Measurements from ENCODE around the gene SPX. TPM values are rescaled to one million over a fixed set of nuclear protein-coding genes. Genes with fewer than 3 reads are reported as not detected.

SPX gene
- total RNA-seq, 1 experiment from 2014 or later = 0.07 TPM

DNA sequence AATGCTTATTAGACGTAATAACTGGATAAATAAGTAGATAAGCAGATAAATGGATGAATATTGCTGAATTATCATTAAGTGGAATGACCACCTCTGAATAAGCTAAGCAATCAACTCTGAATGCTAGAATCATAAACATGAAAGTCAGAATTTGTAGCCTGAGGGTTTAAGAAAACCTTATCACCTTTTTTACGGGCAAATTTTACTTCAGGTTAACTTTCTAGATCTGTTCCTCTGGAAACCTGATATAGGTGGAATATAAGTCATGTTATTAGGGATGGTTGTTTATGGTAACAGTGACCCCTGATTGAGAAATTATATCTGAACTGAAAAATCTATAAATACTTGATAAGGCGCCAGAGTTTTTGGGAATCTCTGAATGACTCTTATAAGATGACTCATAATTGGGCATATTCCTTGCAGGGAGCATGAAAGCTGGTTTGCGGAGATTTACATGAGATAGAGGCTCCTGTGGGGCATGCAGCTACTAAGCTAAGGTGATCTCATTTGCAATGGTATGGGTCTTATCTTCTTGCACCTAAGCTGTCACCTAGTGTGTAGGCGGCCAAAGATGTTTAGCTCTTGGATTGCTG lies 12.1 kb downstream of the SPX start:
- no peak for DNase-seq (ENCODE audit: low spot score)

DNA sequence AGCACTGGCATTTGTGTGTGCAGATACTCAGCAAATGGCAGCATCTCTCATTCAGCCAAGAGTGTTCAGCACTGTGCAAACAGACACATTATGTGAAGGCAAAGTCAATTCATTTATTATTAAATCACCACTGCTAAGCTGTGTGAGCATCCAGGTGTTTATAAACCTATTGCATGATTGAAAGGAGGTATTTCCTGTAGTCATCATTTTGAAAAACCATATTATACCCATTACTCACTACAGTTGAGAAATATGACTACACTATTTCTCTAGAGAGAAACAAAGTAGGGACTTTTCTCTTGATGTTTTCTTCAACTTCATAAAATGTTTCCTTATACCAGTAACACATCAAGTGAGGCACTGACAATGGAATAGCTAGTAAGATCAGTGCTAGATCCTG lies 13.7 kb downstream of the SPX start:
- no peak for DNase-seq (ENCODE audit: low spot score)

DNA sequence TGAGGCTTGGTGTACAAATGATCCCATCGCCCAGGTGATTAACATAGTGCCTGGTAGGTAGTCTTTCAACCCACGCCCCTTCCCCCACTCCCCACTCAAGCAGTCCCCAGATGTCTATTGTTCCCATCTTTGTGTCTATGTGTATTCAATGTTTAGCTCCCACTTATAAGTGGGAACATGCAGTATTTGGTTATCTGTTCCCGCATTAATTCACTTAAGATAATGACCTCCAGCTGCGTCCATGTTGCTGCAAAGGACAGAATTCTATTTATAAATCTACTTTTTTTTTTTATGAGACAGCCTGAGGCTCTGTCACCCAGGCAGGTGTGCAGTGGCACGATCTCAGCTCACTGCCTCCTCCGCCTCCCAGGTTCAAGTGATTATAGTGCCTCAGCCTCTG lies 15.7 kb downstream of the SPX start:
- DNase-seq (ENCODE audit: low spot score) = no peak

DNA sequence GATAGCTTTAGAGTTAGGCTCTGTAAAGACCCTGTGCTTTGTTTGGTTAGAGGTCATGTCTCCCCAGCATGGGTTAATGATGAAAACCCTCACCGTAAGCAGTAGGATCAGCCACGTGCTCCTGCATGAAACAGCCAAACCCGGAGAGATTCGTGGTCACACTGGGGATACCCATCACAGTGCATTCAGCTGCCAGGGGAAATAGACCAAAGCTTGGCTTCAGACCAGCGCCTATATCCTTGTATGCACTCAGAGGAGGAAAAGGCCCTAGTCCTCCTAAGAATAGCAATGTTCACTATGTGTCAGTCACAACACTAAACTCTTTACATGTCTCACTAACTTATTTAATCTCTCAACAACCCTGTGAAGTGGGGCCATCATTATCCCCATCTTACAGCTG lies 16.3 kb downstream of the SPX start:
- no peak for DNase-seq (ENCODE audit: low spot score)

DNA sequence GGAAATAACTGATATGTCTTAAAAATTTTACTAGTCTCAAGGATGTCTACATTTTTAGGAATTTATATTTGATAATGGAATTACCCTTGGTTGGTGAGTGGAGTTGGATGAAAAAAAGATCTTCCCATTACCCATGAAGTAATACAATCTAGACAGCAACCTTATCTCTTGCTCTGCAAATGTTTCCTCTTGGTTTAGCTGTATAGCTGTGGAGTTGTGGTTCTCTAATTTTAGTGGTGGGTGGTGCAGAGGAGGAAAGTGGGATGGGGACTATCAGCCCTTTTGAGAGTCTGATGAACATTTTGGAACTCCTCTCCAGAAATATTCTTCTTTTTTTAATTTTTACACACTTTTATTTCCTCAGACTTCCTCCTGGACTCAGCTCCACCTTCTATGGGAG lies 17.1 kb downstream of the SPX start:
- DNase-seq (ENCODE audit: low spot score) = no peak

DNA sequence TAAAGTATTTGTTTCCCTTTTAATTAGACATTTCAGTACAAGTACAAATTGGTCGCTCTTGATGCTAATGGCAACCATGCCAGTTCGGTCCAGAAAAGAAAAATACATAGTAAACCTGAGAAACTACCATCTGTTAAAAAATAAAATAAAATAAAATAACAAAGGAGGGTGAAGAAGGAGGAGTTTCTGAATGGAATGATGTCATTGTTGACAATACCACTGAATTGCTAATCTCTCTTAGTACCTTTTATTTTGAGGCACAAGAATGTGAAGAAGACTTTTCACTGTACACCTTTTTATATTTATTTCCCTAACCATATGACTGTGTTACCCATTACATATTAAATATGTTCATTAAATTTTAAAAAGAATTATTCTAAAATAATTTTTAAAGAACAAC lies 19.5 kb downstream of the SPX start:
- DNase-seq (ENCODE audit: low spot score) = no peak

DNA sequence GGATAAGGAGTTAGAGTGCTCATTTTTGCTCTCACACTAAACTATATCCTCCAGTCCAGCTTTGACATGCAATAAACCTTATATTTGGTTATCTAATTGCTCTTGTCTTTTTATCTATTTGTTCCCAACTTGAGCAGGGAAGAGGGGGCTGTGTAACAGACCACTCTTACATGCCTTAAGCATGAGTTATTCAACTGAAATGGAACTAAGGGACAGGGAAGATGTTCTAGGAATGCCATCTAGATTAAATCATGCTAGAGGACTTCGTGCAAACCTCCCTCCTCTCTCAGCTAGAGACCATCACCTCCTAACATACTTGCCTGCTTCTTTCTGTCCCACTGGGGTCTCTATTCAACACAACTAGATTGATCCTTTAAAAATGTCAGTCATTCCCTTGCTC lies 20.6 kb downstream of the SPX start:
- DNase-seq (ENCODE audit: low spot score) = no peak

DNA sequence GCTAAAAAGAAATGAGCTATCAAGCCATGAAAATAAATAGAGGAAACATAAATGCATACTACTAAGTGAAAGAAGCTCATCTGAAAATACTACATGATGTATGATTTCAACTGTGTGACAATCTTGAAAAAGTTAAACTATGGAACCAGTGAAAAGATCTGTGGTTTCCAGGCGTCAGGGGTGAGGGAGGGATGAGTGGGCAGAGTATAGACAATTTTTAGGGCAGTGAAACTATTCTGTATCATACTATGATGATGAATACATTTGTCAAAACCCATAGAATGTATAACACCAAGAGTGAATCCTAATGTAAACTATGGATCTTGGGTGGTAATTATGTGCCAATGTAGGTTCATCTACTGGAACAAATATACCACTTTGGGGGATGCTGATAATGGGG lies 21.3 kb downstream of the SPX start:
- DNase-seq (ENCODE audit: low spot score) = no peak

DNA sequence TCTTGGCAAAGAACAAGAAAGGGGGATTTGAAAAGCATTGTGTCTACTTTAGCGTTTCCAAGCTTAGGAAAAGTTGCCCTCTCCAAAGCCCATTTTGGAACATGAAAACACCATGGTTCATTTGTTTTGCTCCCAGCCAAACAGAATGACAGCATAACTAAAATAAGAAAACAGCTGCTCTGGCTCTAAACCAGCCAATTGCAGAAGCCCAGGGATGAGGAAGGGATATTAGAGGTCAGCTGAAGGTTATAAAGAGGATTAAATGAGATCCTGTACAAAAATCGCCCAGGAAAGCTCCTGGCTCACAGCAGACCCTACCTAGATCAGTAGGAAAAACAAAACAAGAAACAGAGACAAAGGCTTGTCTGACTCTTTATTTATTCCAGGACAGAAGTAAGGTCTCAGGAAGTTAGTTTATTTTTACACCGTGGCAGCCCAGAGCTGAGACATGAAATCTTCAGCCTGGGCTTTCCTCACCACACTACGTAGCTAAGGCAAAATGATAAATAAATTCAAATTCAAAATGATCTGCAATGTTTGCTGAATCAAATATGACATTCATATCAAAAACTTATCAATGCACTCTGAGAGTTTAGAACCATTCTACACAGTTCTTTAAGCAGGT lies 25.9 kb downstream of the SPX start:
- no peak for DNase-seq (ENCODE audit: low spot score)

DNA sequence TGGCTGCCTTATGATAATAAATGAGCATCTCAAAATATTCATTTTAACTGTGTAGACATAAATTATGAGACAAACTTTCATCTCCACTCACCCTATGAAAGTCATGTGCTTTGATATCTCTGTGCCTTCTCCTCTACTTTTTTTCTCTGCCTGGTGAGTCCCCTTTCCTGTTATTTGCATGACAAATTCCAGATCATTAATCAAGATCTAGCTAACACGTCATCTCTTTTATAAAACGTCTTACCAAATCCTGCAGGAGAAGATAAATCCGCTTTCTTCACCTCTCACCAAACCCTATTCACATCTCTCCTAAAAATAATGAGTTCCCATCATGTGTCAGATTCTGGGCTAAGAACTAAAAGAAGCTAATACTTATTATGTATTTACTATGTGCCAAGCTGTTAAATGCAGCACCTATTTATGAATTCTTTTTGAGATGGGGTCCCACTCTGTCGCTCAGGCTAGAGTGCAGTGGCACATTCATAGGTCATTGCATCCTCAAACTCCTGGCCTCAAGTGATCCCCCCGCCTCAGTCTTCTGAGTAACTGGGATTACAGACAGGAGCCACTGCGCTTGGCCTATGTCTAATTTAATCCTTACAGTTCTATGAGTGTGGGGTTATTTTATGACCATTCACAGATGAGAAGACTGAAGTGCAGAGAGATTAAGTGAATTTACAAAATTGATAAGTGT lies 26.7 kb downstream of the SPX start:
- no peak for DNase-seq (ENCODE audit: low spot score)

DNA sequence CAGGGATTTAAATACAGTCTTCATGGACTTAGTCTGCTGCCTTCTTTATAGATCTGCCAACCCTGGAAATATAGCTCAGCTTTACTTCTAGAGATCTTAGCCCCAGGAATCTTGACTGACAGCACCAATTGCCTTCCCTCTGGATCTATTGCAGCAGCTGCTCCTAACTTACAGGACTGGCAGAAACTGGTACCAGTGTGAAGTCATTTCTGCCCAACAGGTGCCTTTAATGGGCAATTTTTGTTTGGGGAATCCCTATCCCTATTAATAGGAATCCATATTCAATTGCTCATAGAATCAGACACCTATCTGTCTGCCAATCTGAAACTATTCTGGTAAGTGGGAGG lies 27.2 kb downstream of the SPX start:
- no peak for DNase-seq (ENCODE audit: low spot score)

DNA sequence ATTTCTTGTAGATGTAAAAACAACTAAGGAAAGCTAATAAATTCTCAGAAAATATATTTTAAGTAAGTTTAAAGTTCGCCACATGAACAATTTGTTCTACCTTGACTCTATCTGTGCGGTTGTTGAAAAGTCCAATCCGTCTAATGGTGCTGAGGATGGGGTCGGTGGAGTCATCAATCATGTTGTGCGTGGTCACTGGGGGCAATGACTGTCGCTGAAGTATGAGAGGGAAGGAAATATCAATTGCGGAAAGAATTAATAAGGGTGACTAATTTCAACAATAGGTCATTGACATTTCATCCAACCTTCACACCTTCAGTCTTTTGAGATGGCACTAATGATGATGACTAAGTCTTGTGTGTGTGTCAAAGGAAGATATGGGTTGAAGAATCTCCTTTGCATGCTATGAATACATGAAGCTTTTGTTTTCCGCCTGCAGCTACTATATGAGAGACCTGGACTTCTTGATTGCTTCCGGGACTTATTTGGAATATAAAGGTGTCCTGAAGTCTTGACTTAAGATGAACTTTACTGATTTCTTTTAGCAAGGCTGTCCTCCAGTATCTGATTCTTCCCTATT lies 32.1 kb downstream of the SPX start:
- DNase-seq (ENCODE audit: low spot score) = no peak

DNA sequence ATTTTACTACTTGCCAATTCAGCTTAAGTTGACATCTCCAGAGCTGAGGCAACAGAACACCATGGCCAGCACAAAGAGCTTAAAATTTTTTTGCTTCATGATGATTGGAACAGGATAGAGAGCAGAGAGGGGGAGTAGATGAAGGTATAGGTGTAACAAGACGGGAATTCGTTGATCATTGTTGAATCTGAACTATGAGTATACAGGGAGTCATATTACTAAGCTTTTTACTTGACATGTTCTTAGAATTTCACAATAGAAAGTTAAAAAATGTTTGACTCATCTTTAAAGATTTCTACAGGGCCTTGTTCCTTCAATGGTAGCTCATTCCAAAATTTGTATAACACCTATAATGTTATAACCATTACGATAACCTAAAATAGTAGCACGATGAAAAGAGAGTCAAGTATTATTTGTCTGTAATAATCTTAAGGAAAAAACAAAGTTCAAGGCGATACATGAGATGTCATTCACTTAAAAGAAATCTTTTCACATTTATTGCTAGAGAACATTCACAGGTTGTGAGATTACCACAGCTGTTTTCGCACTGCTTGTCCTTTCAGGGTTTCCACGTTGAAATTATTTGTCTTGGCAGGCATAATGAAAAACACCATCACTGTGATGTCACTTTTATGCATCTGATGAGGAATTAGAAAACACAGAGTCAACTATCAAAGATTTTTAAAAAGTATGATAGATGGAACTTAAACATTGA lies 33.9 kb downstream of the SPX start:
- no peak for DNase-seq (ENCODE audit: low spot score)

DNA sequence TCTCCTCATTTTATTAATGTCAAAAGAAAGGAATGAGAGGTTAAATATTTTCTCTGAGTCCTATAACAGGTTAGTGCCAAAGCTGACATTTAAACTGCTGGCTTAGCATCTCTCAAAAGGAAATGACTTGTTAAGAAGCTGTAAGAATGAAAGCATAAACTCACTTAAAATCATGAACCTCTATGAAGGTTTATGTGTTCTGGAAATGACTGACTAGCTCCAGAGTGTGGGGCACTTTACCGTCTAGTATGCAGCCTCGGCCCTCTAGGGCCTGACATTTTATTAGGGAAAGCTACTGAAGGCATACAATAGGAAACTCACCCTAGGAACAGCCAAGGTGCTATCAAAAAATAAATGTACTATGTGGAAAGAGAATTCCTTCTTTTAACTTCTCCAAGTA lies 35.1 kb downstream of the SPX start:
- DNase-seq (ENCODE audit: low spot score) = no peak

DNA sequence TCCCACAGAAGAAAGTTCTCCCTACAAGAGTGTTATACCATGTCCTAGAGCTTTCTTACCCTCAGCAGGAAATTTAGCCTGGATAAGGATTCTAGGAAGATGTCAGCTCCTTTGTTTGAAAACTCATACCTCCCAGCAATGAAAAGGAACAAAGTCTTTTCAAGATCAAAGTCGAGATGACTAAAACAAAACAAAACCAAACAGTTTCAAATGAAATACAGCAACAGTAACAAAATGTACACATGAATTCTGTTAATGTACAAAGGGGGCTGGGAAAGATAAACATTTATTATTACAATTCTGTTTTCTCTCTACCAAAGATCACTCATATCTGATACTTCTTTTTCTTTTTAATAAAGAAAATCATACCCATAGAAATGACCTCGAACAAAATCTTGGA lies 36.8 kb downstream of the SPX start:
- no peak for DNase-seq (ENCODE audit: low spot score)

DNA sequence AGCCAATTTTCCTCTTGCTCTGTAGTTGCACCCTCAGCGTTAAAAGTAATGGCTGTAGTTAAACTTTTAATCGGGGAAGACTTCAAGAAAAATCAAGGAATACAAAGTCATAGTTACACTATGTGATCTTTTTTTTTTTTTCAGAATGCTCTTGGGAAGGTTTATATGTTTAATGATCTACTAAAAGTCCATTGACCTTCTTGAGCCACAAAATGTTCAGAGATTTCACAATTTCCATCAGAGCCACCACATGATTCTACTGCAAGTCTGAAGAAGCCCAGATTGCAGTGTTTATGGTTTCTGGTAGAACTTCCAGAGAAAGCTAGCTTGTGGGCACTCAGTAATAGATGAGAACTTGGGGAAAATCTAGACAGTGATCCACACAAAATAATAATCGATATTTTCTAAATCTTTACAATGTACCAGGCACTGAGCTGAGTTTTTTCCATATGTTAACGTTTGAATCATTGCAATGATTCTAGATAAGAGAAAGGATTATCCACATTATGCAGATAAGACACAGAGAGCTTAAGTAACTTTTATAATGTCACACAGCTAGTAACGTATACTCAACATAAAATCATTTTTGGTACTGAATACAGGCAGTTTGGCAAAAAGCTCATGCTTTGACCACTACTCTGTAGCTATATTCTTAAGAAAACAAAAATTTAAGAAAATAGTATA lies 40.3 kb downstream of the SPX start:
- no peak for DNase-seq (ENCODE audit: low spot score)

DNA sequence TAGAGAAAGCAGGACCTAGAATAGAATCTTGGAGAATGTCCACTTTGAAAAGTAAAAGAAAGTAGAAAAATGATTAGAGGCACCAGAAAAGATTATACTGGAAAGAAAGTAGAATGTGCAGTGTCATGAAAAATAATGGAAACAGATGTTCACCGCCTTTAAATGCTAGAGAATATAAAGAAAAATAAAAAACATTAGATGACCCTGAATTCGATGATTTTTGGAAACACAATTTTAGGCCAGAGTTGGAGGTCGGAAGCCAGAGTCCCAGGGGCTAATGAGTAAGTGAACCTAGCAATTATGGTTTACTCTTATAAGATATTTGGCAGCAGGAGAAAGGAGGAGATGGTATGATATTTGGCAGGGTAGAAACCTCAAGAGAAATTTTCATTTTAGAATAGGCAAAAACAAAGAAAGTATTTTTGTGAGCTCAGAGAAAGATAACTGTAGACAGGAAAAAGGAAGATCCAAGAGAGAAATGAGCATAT lies 40.9 kb downstream of the SPX start:
- no peak for DNase-seq (ENCODE audit: low spot score)

DNA sequence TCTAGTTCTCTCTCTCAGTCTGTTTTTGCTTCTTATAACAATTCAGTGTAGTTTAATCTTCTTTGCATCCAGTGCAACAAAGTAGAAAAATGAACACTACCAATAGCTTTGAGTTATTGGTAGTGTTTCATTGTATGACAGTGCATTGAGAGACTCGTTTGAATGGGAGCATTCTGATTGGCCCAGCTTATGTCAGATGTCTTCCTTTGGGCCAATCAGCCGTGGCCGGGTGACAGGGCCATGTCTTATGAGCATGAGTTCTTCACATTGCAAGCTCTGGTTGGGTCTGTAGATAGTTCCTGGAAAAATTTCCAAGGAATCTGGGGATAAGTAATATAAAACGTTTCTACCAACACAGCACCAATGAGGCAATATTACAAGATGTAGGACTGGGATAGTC lies 42.0 kb downstream of the SPX start:
- no peak for DNase-seq (ENCODE audit: low spot score)

DNA sequence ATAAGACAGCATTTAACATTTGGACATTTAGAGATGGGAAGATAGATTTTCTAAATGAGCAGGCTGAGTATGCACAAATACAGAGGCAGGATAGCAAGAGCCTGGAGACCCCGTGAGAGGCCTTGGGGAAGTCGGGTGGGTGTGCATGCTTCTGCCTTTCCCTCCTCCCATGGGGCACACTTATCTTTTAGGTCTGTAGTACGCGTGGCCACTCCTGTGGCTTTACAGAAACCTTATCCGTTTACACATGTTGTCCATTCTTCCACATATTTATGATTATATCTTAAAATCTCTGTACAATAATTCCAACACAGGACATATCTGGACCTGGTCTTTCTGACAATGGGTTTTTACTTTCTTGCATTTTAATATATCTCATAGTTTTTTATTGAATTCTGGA lies 45.0 kb downstream of the SPX start:
- DNase-seq (ENCODE audit: low spot score) = no peak

DNA sequence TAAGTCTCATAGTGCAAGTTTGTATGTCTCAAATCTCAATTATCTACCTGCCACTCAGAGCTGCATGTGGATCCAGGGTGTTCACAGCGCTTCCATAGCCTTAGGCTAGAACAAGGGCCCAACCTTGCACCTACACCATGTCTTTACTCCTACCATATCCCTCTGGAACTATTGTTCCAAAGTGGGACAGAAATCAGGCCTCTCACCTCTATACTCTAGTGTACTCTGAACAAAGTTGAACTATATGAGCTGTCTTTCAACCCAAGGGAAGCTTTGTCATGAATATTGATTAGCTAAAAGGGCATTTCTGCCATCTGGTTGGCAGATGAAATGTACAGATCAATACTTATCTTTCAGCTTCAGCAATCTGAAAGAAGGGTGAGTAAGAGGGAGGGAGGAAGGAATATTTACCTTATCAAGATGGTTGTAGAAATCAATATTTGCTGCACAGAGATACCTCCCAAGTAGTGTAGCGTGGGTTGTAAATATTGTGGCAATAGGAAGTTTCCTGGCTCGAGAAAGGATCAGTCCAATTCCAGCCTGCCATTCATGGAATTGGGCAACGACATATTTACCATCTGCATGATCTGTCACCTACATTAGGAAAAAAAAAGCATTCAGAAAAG lies 47.8 kb downstream of the SPX start:
- DNase-seq (ENCODE audit: low spot score) = no peak

DNA sequence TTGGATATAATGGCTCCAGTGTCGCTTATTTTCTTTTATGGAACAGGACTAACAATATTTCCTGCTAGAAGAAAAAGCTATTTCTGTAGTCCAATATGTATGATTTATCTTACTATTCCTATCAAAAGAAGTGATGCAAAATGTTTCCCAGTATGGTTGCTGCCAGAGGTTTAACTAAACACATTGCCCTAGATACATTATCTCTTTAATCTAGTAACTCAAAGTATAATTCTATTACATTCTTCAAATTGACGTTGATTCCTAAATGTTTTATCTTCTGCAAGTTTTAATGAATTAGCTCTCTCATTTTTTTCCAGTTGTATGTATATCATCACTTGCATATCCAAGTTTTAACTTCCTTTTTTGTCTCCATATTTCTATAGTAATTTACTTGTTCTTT lies 50.3 kb downstream of the SPX start:
- no peak for DNase-seq (ENCODE audit: low spot score)

DNA sequence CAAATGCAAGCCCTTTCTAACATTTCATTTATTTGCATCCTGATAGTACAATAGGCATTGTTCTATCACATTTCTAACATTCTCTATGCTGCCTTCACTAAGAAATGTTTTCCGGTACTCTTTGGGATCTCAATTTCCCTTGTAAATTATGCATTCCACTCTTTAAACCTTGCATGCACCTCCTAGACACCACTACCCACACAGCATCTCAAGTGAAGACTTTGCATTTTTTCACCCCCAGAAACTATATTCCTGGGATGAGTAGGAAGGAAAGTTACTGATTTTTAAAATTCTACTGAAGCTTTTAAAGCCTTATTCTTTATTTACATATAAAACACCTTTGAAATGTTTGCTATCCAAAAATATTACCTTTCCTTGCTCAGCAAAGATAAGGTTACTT lies 51.4 kb downstream of the SPX start:
- no peak for DNase-seq (ENCODE audit: low spot score)
